ENCODE results near the gene HNF1A. TPM values are rescaled to one million over a fixed set of nuclear protein-coding genes. Genes with fewer than 3 reads are reported as not detected.
A peak's percentile ranks its signal among the peaks of the same experiment; 100 is the strongest.

Gene HNF1A
- total and polyA plus RNA-seq, 2 donors (not counting 1 experiment from before 2014, with no cell fraction given): not detected

- H3K79me2 ChIP-seq (ENCODE audit: control insufficient read depth, insufficient read depth, low read length): no peaks in the 10 kb centered on the region
- no peak for TF ChIP-seq EZH2 (IDR thresholded peaks at IDR 0.05; ENCODE audit: borderline replicate concordance, insufficient read depth, low read depth, low read length, poor library complexity, severe bottlenecking)
- no peak for TF ChIP-seq CTCF (IDR thresholded peaks at IDR 0.05)
- 20% methylated on average over 12 of the region's 13 CpGs for WGBS (ENCODE audit: insufficient coverage)
- ChIA-PET POLR2A (no interaction called here), CTCF (interaction anchor here (1.1 to 1.4 kb wide), 2 partner anchors 11 to 21 kb away, joined by 3 to 5 read pairs; no protein-coding TSS in a partner anchor)
- peaks cover 52% of the 10 kb centered on the region for H3K27me3 Mint-ChIP-seq
- H3K9me3 Mint-ChIP-seq (ENCODE audit: insufficient read depth): no peaks in the 10 kb centered on the region
- H2AFZ ChIP-seq (ENCODE audit: insufficient read depth, low read depth, low read length, poor library complexity, severe bottlenecking): peak within 1 kb of the TSS; percentile 80
- H3K36me3 ChIP-seq (replicated peaks in 1 of 2; ENCODE audit: control extremely low read depth in 1 of 2, control insufficient read depth in 1 of 2, extremely low read depth in 1 of 2, insufficient read depth in 2 of 2, low read length in 1 of 2): no peaks in the 10 kb centered on the region
- peak within 1 kb of the TSS in 1 of 2 donors; percentile 51 for H3K27ac ChIP-seq (ENCODE audit: low read length in 2 of 2)
- peak within 1 kb of the TSS; percentile 76 for H3K27ac Mint-ChIP-seq
- H3K4me1 Mint-ChIP-seq: peaks cover 20% of the 10 kb centered on the region
- peak within 1 kb of the TSS; percentile 95 for H3K4me3 Mint-ChIP-seq
- peaks cover 0 to 46% (median 16%) of the 10 kb centered on the region in 4 experiments for H3K27me3 ChIP-seq (replicated peaks in 1 of 4; ENCODE audit: control extremely low read depth in 1 of 4, control insufficient read depth in 3 of 4, insufficient read depth in 4 of 4, low read length in 3 of 4)
- H3K9ac ChIP-seq (ENCODE audit: low read length): peak within 1 kb of the TSS; percentile 74
- H3K4me3 ChIP-seq (ENCODE audit: control extremely low read depth in 1 of 5, extremely low read depth in 1 of 5, insufficient read depth in 1 of 5, low read depth in 2 of 5, low read length in 4 of 5): peak within 1 kb of the TSS; percentile 46 to 72 (median 66)
- ATAC-seq (ENCODE audit: low read depth) (peak; percentile 94), DNase-seq (peak; percentile 75)
- H3K9me3 ChIP-seq (ENCODE audit: control extremely low read depth in 1 of 3, control insufficient read depth in 2 of 3, insufficient read depth in 1 of 3, low read length in 2 of 3): peaks cover 0 to 6% (median 0%) of the 10 kb centered on the region in 3 donors
- peaks cover 20 to 22% of the 10 kb centered on the region in 2 donors for H3K4me1 ChIP-seq (ENCODE audit: control insufficient read depth in 2 of 2, insufficient read depth in 2 of 2, low read length in 2 of 2)
- peak within 1 kb of the TSS; percentile 91 for H3K4me2 ChIP-seq (replicated peaks; ENCODE audit: low read depth, low read length, poor library complexity, severe bottlenecking)
- intact Hi-C loops (cut with micrococcal nuclease): loop anchor here (1.0 kb wide), 1 partner anchor 23 kb away; the partner anchor contains the start of gene C12orf43
- H4K20me1 ChIP-seq (ENCODE audit: control insufficient read depth, insufficient read depth, low read length, poor library complexity, severe bottlenecking): no peaks in the 10 kb centered on the region
Measured at GRCh38 chr12:121038861-121039668, 60.7 kb downstream of the HNF1A start, which contains the start of gene OASL. OASL (minus strand) TSS chr12:121039246; CDS start chr12:121038971, 275 bp downstream.

GRCh38 chr12:121043067-121043466 is 64.7 kb downstream of the HNF1A start:
- H3K4me3 Mint-ChIP-seq: no peak overlapping the region
- H3K27me3 Mint-ChIP-seq: peaks cover 49% of the 10 kb centered on the region
- peaks cover 12% of the 10 kb centered on the region for H3K4me1 Mint-ChIP-seq
- Histone ChIP-seq H3K9ac (ENCODE audit: low read length) (no peak overlapping the region), H3K9me3 (ENCODE audit: control extremely low read depth in 1 of 3, control insufficient read depth in 2 of 3, insufficient read depth in 1 of 3, low read length in 2 of 3) (peaks cover 0 to 7% (median 0%) of the 10 kb centered on the region in 3 donors), H4K20me1 (ENCODE audit: control insufficient read depth, insufficient read depth, low read length, poor library complexity, severe bottlenecking) (no peaks in the 10 kb centered on the region), H3K4me3 (ENCODE audit: control extremely low read depth in 1 of 5, extremely low read depth in 1 of 5, insufficient read depth in 1 of 5, low read depth in 2 of 5, low read length in 4 of 5) (no peak overlapping the region), H2AFZ (ENCODE audit: insufficient read depth, low read depth, low read length, poor library complexity, severe bottlenecking) (no peak overlapping the region), H3K4me1 (ENCODE audit: control insufficient read depth in 2 of 2, insufficient read depth in 2 of 2, low read length in 2 of 2) (peaks cover 11 to 14% of the 10 kb centered on the region in 2 donors), H3K27ac (ENCODE audit: low read length in 2 of 2) (no peak overlapping the region), H3K79me2 (ENCODE audit: control insufficient read depth, insufficient read depth, low read length) (no peaks in the 10 kb centered on the region), H3K4me2 (replicated peaks; ENCODE audit: low read depth, low read length, poor library complexity, severe bottlenecking) (no peak overlapping the region), H3K27me3 (replicated peaks in 1 of 4; ENCODE audit: control extremely low read depth in 1 of 4, control insufficient read depth in 3 of 4, insufficient read depth in 4 of 4, low read length in 3 of 4) (peaks cover 0 to 25% (median 9%) of the 10 kb centered on the region in 4 experiments), H3K36me3 (replicated peaks in 1 of 2; ENCODE audit: control extremely low read depth in 1 of 2, control insufficient read depth in 1 of 2, extremely low read depth in 1 of 2, insufficient read depth in 2 of 2, low read length in 1 of 2) (no peaks in the 10 kb centered on the region)
- 88% methylated on average over 4 of the region's 4 CpGs for WGBS (ENCODE audit: insufficient coverage)
- no peaks in the 10 kb centered on the region for H3K9me3 Mint-ChIP-seq (ENCODE audit: insufficient read depth)
- TF ChIP-seq CTCF (IDR thresholded peaks at IDR 0.05) (no peak), EZH2 (IDR thresholded peaks at IDR 0.05; ENCODE audit: borderline replicate concordance, insufficient read depth, low read depth, low read length, poor library complexity, severe bottlenecking) (no peak)
- DNase-seq (no peak), ATAC-seq (ENCODE audit: low read depth) (no peak)
- ChIA-PET POLR2A (no interaction called here), CTCF (no interaction called here)
- intact Hi-C loops (cut with micrococcal nuclease): no loop called here
- H3K27ac Mint-ChIP-seq: no peak overlapping the region
